HG02970 (cell line): ENCODE data around the gene EXD3.
A peak's percentile ranks its signal among the peaks of the same experiment; 100 is the strongest.
"Not testable (repeated sequence)": the region's sequence is repeated elsewhere in the genome, so short reads cannot be mapped to it uniquely, and the experiment has no call there.

Experiments
- ATAC-seq: cut with Tn5 transposase; IDR thresholded peaks from one replicate; pipeline ENCODE4 v1.9.1; 2021; ENCODE audit warnings: mild to moderate bottlenecking, moderate library complexity, moderate number of reproducible peaks; ENCODE audit not compliant: unreplicated experiment, low FRiP score

The EXD3 gene, protein sequence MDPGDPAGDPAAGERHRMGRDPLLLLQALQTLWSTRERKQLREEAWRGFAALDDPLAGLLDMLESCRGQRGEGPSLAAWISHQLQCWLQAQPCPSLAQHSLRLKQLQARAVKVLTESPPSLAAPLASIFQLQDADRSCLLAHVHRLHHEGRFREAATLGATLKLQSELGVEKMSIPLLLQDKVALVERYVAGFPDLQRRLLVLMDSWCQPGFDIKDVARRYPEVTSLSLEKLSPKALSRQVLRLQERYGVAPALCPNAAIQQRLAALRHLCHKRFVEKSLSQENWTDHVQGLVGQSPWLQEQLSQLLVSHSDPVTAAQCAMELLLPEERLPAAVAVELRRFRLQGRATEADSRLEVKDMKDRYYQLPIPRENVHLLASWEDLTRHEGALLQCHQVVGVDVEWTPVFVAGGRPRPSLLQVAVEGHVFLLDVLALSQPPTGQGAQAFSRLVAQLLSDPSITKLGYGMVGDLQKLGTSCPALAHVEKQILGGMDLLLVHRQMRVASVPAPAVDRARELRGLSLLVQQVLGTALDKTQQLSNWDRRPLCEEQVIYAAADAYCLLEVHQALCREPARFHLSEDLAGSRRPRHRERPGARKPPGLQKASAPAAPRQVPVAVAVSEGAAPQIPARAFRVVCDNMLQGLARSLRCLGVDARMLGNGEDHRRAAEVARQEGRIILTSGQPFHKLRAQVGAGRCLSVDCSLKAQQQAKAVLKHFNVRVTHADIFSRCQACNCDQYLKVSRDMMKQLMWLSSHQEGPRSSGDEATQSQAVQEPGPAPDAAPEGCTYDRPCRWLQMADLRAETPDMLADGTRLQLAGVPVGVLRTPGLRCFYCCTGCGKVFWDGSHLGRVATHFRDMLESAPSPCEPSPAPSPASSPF

DNA sequence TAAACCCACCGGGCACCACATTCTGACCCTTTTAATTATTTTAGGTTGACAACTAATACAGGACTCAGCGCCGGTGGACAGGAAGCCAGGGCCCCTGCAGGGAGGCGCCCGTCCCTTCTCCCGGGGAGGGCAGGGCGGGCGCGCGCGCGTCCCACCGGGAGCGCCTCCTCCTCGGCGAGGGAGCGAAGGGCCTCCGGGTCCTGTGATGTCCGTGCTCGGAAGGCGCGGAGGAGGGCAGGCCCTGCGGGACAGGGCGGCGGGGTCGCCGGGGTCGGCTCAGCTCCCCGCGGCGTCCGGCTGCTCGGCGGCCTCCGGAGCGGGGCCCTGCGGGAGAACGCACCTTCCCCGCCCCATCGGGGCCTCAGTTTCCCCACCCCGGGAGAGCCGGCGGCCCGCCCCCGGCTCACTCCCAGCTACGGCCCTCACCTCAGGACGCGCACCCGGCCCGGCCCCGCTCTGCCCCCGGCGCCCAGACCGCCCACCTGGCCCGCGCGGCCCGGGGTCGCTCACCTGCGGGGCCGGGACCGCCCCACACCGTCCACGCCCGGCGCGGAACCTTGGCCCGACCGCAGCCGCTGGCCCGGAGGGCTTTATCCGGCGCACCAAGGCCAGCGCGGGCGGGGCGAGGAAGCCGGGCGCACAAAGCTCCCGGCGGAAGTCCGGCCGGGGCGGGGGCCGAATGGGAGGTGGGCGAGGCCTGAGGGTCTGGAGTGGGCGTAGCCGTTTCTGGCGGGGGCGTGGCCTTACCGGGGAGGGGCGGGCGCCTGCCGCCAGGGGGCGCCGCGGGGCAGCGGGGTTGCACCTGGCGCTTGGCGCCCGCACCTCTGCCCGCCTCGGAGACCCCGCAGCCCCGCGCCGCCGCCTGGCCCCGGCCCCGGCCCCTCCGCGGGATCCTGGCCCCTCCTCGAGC, at the start of gene EXD3, which contains the start of gene NOXA1:
TSS of gene EXD3 (minus strand) at position 559 of the 910 bp plus-strand sequence. CDS start 27,805 bp downstream, outside the sequence.
TSS of gene NOXA1 (plus strand) at position 790 of the 910 bp plus-strand sequence. CDS start 137 bp downstream, outside the sequence.
- peak; percentile 87 for ATAC-seq

DNA sequence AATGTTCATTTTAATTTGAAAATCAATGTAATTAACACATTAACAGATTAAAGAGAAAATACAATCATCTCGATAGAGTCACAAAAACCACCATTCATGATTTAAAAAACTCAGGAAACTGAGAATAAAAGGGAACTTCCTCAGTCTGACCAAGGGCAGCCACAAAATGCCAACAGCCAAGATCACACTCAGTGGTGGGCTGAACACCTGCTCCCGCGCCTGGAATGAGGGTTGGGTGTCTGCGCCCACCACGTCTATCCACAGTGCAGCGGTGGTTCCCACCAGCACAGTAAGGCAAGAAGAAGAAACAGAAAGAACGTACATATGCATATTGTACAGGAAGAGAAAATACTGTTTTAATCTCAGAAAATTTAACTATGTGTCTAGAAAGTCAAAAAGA, 47.8 kb upstream of the EXD3 start:
- ATAC-seq: no peak

DNA sequence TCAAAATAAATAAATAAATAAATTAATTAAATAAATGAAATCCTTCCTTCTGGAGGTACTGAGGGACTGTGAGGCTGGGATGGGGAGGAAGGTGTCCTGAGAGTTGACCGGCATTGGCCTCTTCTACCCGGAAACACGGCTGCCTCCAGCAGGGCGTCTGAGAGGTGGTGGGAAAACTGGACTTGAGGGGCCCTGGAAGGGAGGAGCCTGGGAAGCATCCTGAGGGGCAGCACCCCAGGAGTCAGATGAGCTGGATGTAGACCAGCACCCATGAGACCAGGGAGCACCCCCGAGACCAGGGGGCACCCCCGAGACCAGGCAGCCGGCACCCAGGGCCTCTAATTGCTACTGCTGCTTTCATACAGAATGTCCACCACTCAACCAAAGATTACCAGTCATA, 44.9 kb upstream of the EXD3 start:
- no peak for ATAC-seq

DNA sequence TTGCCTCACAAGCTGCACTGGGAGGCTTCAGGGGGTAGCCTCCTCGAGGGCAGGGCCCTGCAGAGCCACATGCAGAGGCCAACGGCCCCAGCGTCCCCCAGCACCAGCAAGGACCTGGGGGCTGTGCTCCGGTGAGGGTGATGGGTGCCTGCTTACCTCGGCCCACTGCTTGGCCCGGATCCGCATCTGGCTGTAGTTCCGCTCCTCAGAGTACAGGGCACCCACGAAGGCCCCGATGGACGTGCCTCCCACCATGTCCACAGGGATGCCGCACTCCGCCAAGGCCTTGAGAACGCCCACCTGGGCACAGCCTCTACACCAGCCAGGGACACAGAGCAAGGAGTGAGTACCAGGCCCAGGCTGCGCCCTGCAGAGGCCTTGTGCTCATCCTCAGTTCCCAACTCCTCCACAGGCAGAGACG, 44.2 kb upstream of the EXD3 start:
- ATAC-seq: no peak

DNA sequence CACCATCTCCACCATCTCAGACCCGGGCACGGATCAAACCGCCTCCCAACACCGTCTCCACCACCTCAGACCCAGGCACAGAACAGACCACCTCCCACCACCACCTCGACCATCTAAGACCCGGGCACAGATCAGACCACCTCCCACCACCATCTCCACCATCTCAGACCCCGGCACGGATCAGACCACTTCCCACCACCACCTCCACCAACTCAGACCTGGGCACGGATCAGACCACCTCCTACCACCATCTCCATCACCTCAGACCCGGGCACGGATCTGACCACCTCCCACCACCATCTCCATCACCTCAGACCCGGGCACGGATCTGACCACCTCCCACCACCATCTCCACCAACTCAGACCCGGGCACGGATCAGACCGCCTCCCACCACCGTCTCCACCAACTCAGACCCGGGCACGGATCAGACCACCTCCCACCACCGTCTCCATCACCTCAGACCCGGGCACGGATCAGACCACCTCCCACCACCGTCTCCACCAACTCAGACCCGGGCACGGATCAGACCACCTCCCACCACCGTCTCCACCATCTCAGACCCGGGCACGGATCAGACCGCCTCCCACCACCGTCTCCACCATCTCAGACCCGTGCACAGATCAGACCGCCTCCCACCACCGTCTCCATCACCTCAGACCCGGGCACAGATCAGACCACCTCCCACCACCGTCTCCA, 43.6 kb upstream of the EXD3 start:
- ATAC-seq: not testable (repeated sequence)

DNA sequence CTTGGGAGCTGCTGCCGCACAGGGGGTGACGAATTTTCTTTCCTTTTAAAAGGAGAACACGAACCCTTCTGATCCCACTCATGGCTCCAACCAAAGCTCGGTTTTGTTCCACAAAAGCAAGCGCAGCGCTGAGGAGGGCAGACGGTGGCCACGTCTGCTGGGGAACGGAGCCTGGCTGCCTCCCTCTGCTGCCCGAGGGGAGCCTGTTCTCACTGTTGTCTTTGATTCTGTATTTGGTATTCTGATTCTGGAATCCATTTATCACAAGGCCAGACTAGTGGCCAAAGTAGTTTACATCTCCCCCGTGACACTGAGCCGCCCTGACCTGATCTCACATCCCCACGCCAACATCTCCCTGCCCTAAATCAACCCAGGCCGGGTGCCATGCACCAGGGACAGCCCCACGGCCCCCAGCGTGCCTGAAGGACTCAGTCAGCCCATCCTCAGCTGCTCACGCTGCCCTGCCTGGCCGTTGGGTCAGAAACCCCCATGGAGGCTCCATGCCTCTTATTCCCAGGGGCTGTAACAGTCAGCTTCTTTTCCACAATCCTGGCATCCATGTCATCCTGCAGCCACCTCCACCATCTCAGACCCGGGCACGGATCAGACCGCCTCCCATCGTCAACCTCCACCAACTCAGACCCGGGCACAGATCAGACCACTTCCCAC, 42.9 kb upstream of the EXD3 start:
- no peak for ATAC-seq

DNA sequence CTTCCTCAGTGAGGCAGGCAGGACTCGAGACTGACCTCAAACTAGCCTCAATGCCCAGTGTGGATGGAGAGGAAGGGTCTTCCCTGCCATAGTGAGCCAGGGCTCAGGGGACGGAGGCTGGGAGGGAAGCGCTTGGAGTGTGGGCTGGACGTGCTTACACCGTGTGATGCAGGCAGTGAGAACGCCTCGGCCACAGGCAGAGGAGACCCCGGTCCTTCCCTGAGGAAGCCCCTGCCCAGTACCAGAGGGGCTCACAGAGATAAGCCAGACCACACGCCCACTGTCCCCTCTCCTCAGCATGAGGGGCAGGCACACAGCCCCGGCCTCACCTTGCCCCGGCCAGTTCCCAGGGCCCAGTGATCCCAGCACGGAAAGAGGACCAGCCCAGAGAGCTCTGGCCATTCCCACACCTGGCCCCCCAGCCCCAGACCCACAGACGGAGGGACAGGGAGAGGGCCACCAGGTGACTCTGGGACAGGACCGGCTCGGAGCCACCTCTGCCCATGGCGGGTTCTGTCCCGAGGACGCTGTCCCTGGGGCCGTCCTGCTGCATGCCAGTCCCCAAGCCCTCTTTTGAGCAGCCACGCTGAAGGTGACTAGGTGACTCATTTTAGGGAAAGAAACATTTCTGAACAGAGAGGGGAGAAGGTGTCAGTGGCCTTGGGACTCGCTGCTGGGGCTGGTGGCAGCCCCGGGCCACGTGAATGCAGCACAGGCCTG, 42.2 kb upstream of the EXD3 start:
- ATAC-seq: no peak

DNA sequence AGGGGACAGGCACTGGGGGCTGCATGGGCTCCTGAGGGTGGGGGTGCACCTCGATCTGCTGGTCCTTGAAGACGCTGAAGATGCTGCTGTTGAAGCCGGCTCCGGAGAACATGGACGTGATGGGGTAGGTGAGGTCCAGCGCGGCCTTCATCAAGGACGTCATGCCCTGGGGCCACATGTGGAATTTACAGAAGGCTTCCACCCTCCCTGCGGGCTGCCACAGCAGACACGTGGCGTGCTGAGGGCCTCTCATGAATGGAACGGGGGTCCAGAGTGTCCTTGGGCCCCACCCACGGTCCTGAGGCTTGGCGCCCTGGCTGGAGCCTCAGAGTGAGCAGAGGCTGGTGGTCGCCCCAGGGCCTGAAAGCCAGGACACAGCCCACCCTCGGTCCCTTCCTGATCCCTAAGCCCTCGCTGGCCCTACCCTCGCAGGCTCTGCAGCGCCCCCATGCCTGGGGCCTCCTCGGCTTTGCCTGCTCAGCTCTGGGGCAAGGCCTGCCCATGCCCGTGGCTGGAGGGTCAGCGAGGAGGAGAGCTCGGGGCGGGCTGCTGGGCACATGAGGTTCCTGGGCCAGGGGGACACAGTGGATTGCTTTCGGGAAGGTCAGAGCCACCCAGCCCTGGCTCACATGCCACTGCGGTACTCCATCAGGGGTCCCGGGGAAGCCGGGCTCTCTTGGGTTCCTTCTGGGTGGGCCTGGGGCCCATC, 41.5 kb upstream of the EXD3 start:
- ATAC-seq: no peak

DNA sequence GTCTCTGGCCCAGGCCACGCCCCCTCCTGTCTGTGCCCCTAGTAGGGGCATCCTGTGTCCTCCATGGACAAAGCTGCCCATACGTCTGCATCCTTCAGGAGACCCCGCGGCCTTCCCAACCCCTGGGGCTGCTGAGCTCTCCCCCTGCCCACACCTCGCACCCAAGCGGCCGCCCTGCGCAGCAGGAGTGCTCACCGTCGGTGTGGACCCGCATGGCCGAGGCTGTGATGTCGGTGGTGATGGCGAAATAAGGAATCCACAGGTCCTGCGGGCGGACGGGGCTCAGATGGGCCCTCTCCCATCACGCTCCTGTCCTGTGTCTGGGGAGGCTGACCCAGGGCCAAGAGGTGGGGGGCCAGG, 40.9 kb upstream of the EXD3 start:
- ATAC-seq: no peak

DNA sequence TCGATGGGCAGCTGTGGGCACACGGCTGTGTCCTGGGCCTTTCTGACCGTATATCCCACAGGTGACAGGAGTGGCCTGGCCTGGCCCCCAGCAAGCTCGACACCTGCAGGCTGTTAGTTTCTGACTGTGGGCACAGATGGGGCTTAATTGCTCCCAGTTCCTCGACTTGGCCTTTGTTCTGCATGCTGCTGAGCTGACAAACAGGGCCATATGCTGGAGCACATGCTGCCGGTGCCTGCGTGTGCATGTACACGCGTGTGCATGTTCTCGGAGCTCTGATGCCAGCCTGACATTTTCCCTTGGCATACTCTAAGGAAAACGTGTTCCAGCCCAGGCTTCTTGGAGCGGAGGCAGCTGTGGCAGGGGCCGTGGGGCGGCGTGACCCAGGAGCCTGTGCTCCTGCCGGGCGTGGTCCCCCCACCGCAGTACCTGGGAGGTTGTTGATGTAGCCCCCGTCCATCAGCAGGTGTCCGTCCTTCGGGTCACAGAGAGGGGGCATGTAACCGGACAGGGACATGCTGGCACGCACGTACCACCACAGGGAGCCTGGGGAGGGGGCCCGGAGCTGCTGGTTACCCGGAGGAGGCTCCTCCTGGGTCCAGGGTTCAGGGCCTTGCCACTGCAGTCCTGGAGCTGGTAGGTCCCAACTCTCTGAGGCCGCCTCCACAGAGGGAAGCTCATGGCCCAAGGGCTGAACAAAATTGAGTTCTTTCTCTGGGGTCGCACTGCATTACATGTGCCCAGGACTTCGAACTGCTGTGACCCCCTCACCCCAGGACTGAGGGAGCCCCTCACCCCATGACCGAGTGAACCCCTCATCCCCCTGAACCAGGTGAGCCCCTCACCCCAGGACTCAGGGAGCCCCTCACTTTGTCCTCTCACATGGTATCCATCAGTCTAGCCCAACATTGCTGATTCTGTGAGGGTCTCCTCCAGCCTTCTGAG, 40.3 kb upstream of the EXD3 start:
- ATAC-seq: no peak

DNA sequence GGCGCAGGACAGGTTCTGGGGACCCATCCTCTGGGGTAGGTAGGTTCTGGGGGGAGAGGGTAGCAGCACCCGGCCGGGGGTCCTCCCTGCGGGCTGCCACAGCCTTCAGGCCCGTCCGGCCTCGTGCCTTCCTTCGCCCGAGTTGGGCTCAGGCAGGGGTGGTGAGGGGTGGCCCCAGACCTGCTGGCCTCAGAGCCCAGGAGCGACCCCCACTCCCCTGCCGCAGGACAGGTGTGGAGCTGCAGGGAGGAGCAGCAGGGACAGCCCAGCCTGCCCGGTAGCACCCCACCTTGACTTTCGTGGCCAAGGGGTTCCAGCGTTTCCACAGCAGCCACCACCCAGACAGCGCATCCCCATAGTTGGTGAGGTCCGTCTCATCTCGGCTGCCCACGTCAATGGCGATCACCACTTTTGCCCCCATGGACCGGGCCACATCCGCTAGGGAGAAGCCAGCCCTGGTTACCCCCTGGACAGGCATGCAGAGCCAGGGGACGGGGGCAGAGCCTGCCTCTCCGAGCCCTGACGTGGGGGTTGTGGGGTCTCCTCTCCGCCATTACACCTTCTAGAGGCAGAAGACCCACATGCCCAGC, 39.5 kb upstream of the EXD3 start:
- no peak for ATAC-seq

DNA sequence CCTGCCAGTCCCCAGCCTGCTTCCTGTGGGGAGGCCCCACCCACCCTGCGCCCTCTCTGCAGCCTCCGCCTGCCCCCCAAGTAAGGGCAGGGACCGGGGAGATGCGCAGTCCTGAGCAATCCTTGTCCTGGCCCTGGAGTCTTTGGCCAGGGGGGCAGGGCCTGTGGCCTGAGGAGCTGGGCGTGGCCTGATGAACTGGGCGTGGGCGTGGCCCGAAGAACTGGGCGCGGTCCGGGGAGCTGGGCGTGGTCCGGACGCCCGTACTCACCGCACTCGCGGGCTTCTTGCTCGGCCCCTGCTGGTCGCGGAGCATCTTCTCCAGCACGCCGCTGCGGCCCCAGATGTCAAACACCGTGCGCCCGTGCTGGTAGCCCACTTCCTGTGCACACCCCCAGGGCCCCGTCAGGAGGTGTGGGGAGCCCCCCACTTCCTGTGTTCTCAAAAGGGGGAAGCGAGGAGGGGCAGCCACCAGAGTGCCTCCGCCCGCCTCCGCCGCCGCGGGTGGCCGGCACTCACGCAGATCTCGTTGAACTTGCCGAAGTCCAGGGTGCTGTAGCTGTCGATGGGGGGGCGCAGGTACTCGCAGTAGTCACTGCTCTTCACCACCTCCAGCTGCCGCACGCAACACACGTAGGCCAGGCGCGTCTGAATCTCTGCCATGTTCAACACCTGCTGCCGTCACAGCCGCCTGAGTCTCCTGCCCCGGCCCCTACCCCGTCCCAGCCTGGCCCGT, 38.9 kb upstream of the EXD3 start:
- ATAC-seq: no peak

DNA sequence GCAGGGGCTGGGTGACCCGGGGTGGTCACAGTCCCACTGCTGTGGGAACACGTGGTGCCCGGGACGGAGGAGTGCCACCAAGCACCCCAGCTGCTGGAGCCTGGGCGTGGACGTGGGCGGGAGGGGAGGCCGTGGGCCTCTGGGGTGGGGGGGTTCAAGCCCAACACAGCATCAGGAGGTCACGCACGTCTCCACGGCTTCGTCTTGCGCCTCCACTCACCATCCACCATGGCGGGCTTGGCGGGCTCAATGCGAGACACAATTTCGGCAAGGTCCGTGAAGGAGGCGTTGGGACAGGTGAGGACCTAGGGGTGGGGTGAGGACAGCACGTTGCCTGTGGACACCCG, 38.3 kb upstream of the EXD3 start:
- no peak for ATAC-seq

DNA sequence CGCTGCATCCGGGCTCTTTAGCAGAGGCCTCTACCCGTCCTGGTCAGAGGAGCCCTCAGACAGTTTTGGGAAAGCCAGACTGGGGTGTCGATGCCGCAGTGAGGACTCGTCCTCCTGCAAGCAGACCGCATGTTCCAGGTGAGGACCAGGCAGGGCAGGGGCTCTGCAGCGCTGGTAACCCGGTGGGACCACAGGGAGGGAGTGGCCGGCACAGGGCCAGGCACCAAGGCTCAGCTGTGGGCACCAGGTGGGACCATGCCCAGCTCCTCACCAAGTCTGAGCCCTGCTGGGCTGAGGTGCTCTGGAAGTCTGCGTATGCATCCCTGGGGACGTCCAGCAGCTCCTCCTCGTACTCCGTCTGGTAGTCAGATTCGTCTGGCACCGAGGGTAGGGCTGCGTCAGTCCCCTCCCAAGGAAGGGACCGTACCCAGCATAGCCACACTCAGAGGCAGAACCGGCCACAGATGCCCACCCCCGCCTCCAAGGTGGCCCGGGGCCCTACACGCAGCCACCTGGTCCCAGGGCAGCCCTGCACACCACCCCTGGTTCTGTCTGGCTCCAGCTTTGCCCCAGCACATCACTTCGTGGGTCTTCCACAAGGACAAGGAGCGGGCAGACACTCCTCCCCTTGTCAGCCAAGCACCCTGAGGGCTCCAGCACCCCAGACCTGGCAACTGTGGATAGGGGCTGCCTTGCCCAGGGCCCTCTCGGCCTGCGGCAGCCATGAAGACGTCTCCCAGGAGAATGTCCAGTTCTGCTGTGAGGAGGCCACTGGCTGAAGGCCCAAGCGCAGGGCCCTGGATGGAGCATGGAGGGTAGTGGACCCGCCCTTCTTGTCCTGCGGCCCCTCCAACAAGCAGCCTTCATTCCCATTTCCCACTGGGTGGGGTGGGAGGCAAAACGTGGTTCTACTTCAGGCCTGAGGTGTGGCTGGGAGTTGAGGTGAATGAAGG, 37.7 kb upstream of the EXD3 start:
- ATAC-seq: no peak
